A549 (cell line): ENCODE measurements around the gene POLR2C.

Experiments
- BHLHE40 ChIP-seq: IDR thresholded peaks from 2 replicates; pipeline ENCODE4 v1.6.1; 2012; ENCODE audit warnings: low read depth, low read length, inconsistent platforms
- CBX2 ChIP-seq: fragments of 200-600 bp; sonication (generic); IDR thresholded peaks from 2 replicates; pipeline ENCODE4 v1.6.1; 2016; ENCODE audit warnings: low read depth, mild to moderate bottlenecking, borderline replicate concordance
- CEBPB ChIP-seq, 2 experiments: fragments of >200 bp in 1 of 2; sonication (Bioruptor Twin) in 1 of 2; formaldehyde crosslinking in 1 of 2; IDR thresholded peaks; 2 replicates each; pipeline ENCODE4 v1.6.1; 2012 to 2016
- CHD2 ChIP-seq: fragments of 150-350 bp; IDR thresholded peaks from 2 replicates; pipeline ENCODE4 v1.6.1; 2014; ENCODE audit warnings: low read length; ENCODE audit not compliant: partially characterized antibody
- CTCF ChIP-seq: fragments of >200 bp; sonication (Bioruptor Twin); formaldehyde crosslinking; IDR thresholded peaks from 3 replicates; pipeline ENCODE4 v1.5.1; 2016
- ESRRA ChIP-seq: fragments of 150-350 bp; IDR thresholded peaks from 2 replicates; pipeline ENCODE4 v1.6.1; 2014; ENCODE audit warnings: mild to moderate bottlenecking, low read length, borderline replicate concordance
- FOXS1 ChIP-seq: fragments of 250-450 bp; sonication (Bioruptor Pico); IDR thresholded peaks from 2 replicates; pipeline ENCODE4 v1.5.0; 2020; ENCODE audit warnings: mild to moderate bottlenecking, moderate library complexity
- HOXA7 ChIP-seq: fragments of 250-450 bp; sonication (Bioruptor Pico); IDR thresholded peaks from 2 replicates; pipeline ENCODE4 v1.5.0; 2020; ENCODE audit warnings: mild to moderate bottlenecking, moderate library complexity
- MAX ChIP-seq: IDR thresholded peaks from 2 replicates; pipeline ENCODE4 v1.6.1; 2012
- NR3C1 ChIP-seq: fragments of >200 bp; sonication (Bioruptor Twin); formaldehyde crosslinking; IDR thresholded peaks from 3 replicates; pipeline ENCODE4 v1.6.1; 2017
- POLR2A ChIP-seq: IDR thresholded peaks from 2 replicates; pipeline ENCODE4 v1.6.1; 2012; ENCODE audit warnings: mild to moderate bottlenecking, low read length

GRCh38 chr16:57447186-57447962 lies 15.1 kb upstream of the POLR2C start, which contains the start of the genes CIAPIN1 and COQ9:
- TF ChIP-seq CHD2 (peak; percentile 99), BHLHE40 (no peak), CEBPB (IDR thresholded peaks at IDR 0.05) (no peak), HOXA7 (CRISPR knock-in tag) (no peak), ESRRA (0 out of 2 replicates have a peak, but pooled peaks have one; percentile 37), CTCF (no peak), POLR2A (peak; percentile 83), NR3C1 (no peak), FOXS1 (CRISPR knock-in tag) (no peak), MAX (peak; percentile 87), CBX2 (no peak)
